Lower leg skin (tissue), 3 donors: ENCODE data around the gene ENAH.
"Not testable (repeated sequence)": the region's sequence is repeated elsewhere in the genome, so short reads cannot be mapped to it uniquely, and the experiment has no call there.

ENCODE experiments used
- CTCF ChIP-seq, 3 donors: fragments of 450-650 bp; IDR thresholded peaks; one replicate each; pipeline ENCODE4 v1.5.1; 2016; ENCODE audit warnings: antibody characterized with exemption in 3 of 3, mild to moderate bottlenecking in 3 of 3, moderate library complexity in 2 of 3
- POLR2A ChIP-seq, 2 donors: fragments of 450-650 bp; IDR thresholded peaks; one replicate each; pipeline ENCODE4 v1.6.1; 2016 to 2017; ENCODE audit warnings: antibody characterized with exemption in 2 of 2, mild to moderate bottlenecking in 1 of 2, moderate library complexity in 1 of 2

GRCh38 chr1:225615403-225615790 is 37.5 kb downstream of the ENAH start:
- TF ChIP-seq CTCF, POLR2A (IDR thresholded peaks at IDR 0.05): not testable (repeated sequence)
